Measurements from ENCODE around the gene KAT2B. TPM values are rescaled to one million over a fixed set of nuclear protein-coding genes. Genes with fewer than 3 reads are reported as not detected.
A peak's percentile ranks its signal among the peaks of the same experiment; 100 is the strongest.
"Not testable (repeated sequence)": the region's sequence is repeated elsewhere in the genome, so short reads cannot be mapped to it uniquely, and the experiment has no call there.

Gene KAT2B
- total RNA-seq, 1 experiment from 2014 or later, result 16.7 TPM

- DNase-seq (ENCODE audit: low read depth), result peak; percentile 80
Observed at GRCh38 chr3:20041197-20041780, 1.0 kb downstream of the KAT2B start.

- DNase-seq (ENCODE audit: low read depth), result no peak
Observed at GRCh38 chr3:20042331-20042730, 2.1 kb downstream of the KAT2B start.

GRCh38 chr3:20043396-20043795 lies 3.1 kb downstream of the KAT2B start:
- peak; percentile 21 for DNase-seq (ENCODE audit: low read depth)

- DNase-seq (ENCODE audit: low read depth), result no peak
Observed at GRCh38 chr3:20043825-20044224, 3.6 kb downstream of the KAT2B start.

- not testable (repeated sequence) for DNase-seq (ENCODE audit: low read depth)
Observed at GRCh38 chr3:20045141-20045540, 4.9 kb downstream of the KAT2B start.

GRCh38 chr3:20046556-20046955 lies 6.3 kb downstream of the KAT2B start:
- DNase-seq (ENCODE audit: low read depth), result no peak

- no peak for DNase-seq (ENCODE audit: low read depth)
Observed at GRCh38 chr3:20047341-20047779, 7.1 kb downstream of the KAT2B start.

- no peak for DNase-seq (ENCODE audit: low read depth)
Observed at GRCh38 chr3:20047976-20048883, 8.0 kb downstream of the KAT2B start.

- no peak for DNase-seq (ENCODE audit: low read depth)
Observed at GRCh38 chr3:20051123-20051806, 11.0 kb downstream of the KAT2B start.

GRCh38 chr3:20052851-20053250 lies 12.6 kb downstream of the KAT2B start:
- peak; percentile 30 for DNase-seq (ENCODE audit: low read depth)

- peak; percentile 99 for DNase-seq (ENCODE audit: low read depth)
Observed at GRCh38 chr3:20054549-20054987, 14.3 kb downstream of the KAT2B start.

GRCh38 chr3:20055020-20055775 lies 15.0 kb downstream of the KAT2B start:
- DNase-seq (ENCODE audit: low read depth), result no peak

- DNase-seq (ENCODE audit: low read depth), result no peak
Observed at GRCh38 chr3:20055842-20056241, 15.6 kb downstream of the KAT2B start.

- DNase-seq (ENCODE audit: low read depth), result peak; percentile 94
Observed at GRCh38 chr3:20056725-20057611, 16.7 kb downstream of the KAT2B start.

GRCh38 chr3:20057612-20058180 lies 17.4 kb downstream of the KAT2B start:
- DNase-seq (ENCODE audit: low read depth), result peak; percentile 6

- no peak for DNase-seq (ENCODE audit: low read depth)
Observed at GRCh38 chr3:20059929-20060328, 19.7 kb downstream of the KAT2B start.

GRCh38 chr3:20060974-20061685 lies 20.9 kb downstream of the KAT2B start:
- peak; percentile 8 for DNase-seq (ENCODE audit: low read depth)

GRCh38 chr3:20062996-20063395 lies 22.8 kb downstream of the KAT2B start:
- no peak for DNase-seq (ENCODE audit: low read depth)

- no peak for DNase-seq (ENCODE audit: low read depth)
Observed at GRCh38 chr3:20064387-20064786, 24.1 kb downstream of the KAT2B start.
